GM10248 (cell line): ENCODE results near the gene POLR3G.

Source experiments
- CTCF ChIA-PET: fragments of 300-600 bp; sonication (Branson Sonifier 250); formaldehyde crosslinking; extraction: SDS; loops from one replicate; lab custom pipeline; 2021; ENCODE audit warnings: antibody characterized with exemption; lab: Yijun Ruan, JAX
- POLR2A ChIA-PET: fragments of 350-650 bp; sonication (Branson Sonifier 250); formaldehyde crosslinking; extraction: SDS; loops from one replicate; lab custom pipeline; 2020; ENCODE audit warnings: antibody characterized with exemption; lab: Yijun Ruan, JAX
- DNase-seq: peaks from one replicate; pipeline ENCODE4 v3.0.0; 2012; ENCODE audit errors: extremely low spot score
- TF ChIP-seq, protein P1 (sequence below): IDR thresholded peaks from 2 replicates; pipeline ENCODE4 v1.5.1; 2012; ENCODE audit warnings: mild to moderate bottlenecking, low read depth; ENCODE audit errors: extremely low read depth, missing control alignments, control extremely low read depth

The POLR3G gene

GRCh38 chr5:90494043-90494442 is 19.4 kb downstream of the POLR3G start:
- ChIA-PET POLR2A (no interaction called here), CTCF (interaction anchor here (1.4 kb wide), 1 partner anchor 13 kb away, joined by 3 read pairs; no protein-coding TSS in a partner anchor)
- TF ChIP-seq, protein P1, sequence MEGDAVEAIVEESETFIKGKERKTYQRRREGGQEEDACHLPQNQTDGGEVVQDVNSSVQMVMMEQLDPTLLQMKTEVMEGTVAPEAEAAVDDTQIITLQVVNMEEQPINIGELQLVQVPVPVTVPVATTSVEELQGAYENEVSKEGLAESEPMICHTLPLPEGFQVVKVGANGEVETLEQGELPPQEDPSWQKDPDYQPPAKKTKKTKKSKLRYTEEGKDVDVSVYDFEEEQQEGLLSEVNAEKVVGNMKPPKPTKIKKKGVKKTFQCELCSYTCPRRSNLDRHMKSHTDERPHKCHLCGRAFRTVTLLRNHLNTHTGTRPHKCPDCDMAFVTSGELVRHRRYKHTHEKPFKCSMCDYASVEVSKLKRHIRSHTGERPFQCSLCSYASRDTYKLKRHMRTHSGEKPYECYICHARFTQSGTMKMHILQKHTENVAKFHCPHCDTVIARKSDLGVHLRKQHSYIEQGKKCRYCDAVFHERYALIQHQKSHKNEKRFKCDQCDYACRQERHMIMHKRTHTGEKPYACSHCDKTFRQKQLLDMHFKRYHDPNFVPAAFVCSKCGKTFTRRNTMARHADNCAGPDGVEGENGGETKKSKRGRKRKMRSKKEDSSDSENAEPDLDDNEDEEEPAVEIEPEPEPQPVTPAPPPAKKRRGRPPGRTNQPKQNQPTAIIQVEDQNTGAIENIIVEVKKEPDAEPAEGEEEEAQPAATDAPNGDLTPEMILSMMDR, result no peak
- no peak for DNase-seq

DNA sequence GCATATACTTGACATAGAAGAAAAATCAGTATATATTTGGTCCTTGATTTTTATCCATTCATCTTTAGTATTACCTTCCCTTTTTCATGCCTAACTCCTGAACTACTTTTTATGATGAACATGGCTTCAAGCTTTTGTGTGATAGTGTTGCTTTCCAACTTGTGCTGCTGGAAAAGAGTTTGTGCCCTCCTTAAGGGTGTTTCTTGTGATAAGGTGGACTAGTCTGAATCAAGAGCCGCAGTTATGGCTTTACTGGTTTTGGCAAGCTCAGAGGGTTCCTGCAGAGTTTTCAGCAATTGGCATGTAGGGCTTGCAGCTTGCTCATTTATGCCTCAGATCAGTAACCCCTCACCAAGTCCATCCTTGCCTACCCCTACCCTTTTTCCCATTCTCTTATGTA is 20.5 kb downstream of the POLR3G start:
- TF ChIP-seq, protein P1, result no peak
- no peak for DNase-seq
- ChIA-PET POLR2A (no interaction called here), CTCF (no interaction called here)

DNA sequence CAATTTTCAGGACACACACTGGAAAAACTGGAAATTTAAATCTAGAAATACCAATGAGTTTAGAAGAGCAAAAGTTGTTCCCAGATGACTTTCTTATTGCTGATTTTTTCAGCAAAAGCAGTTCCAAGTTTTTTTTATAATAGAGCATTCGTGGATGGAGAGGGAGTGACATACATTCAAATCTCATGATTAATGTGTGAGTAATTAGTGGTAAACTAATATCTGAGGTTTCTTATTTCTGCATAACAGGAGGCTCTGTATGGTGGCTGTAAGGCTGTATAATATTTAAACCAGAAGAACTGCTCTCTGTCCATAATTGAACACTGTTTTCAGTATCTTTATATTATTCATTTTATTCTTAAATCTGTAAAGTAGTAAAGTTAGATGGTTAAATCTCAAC is 28.9 kb downstream of the POLR3G start:
- ChIA-PET CTCF (interaction anchor here (1.0 to 1.2 kb wide), 3 partner anchors 11 to 280 kb away, joined by 3 read pairs; no protein-coding TSS in a partner anchor), POLR2A (no interaction called here)
- no peak for DNase-seq
- TF ChIP-seq, protein P1, result no peak

- CTCF ChIA-PET, result interaction anchor here (1.8 kb wide), 1 partner anchor 14 kb away, joined by 6 read pairs; no protein-coding TSS in a partner anchor
- no peak for DNase-seq
- TF ChIP-seq, protein P1, result no peak
- POLR2A ChIA-PET, result no interaction called here
Observed at GRCh38 chr5:90504743-90505142, 30.1 kb downstream of the POLR3G start.

GRCh38 chr5:90506221-90506620 is 31.6 kb downstream of the POLR3G start:
- TF ChIP-seq, protein P1, result no peak
- ChIA-PET CTCF (no interaction called here), POLR2A (no interaction called here)
- no peak for DNase-seq

DNA sequence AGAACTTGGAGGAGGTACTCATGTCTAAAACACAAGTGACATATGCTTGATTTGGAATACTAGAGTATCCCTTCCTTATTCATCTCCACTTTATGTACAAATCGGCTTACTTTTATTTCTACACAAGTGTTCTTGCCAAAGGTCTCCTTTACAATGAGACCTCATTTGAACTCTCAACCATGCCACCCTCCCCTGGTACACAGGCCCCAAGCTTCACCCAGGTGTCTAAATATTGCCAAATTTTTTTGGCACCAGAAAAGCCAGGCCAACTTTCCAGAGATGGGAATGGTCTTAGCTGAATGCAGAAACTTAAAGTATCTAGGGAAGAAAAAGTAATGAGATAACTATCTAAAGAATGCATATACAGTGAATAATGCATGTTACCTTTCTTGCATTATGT is 35.8 kb downstream of the POLR3G start:
- ChIA-PET POLR2A (interaction anchor here (0.7 kb wide), 1 partner anchor 32 kb away, joined by 3 read pairs; no protein-coding TSS in a partner anchor), CTCF (interaction anchor here (0.9 kb wide), 1 partner anchor 11 kb away, joined by 3 read pairs; no protein-coding TSS in a partner anchor)
- TF ChIP-seq, protein P1, result no peak
- DNase-seq, result no peak

GRCh38 chr5:90514520-90514919 is 39.9 kb downstream of the POLR3G start:
- TF ChIP-seq, protein P1, result no peak
- ChIA-PET POLR2A (no interaction called here), CTCF (interaction anchor here (1.2 kb wide), 1 partner anchor 11 kb away, joined by 3 read pairs; no protein-coding TSS in a partner anchor)
- no peak for DNase-seq
